ENCODE data around the gene C1QTNF9. TPM values are rescaled to one million over a fixed set of nuclear protein-coding genes. Genes with fewer than 3 reads are reported as not detected.
"Not testable (repeated sequence)": the region's sequence is repeated elsewhere in the genome, so short reads cannot be mapped to it uniquely, and the experiment has no call there.

C1QTNF9 gene
- total RNA-seq, 1 donor from 2014 or later, result not detected

GRCh38 chr13:24339937-24340607 is 30.7 kb downstream of the C1QTNF9 start:
- POLR2A ChIA-PET, result no interaction called here
- H3K4me1 Mint-ChIP-seq, result no peaks in the 10 kb centered on the region
- no peak for ATAC-seq (ENCODE audit: low read depth)

GRCh38 chr13:24340608-24340955 is 31.2 kb downstream of the C1QTNF9 start:
- POLR2A ChIA-PET, result no interaction called here
- H3K36me3 Mint-ChIP-seq (ENCODE audit: low read depth), result no peaks in the 10 kb centered on the region
- H3K27me3 Mint-ChIP-seq, result peaks cover 10% of the 10 kb centered on the region
- TF ChIP-seq CTCF (IDR thresholded peaks at IDR 0.05), result no peak
- ATAC-seq (ENCODE audit: low read depth) (no peak), DNase-seq (no peak)
- no peaks in the 10 kb centered on the region for H3K9me3 Mint-ChIP-seq
- intact Hi-C loops (cut with micrococcal nuclease), result no loop called here
- H3K4me1 Mint-ChIP-seq, result no peaks in the 10 kb centered on the region
- H3K4me3 Mint-ChIP-seq, result no peak overlapping the region
- CTCF ChIA-PET, result no interaction called here
- H3K27ac Mint-ChIP-seq, result no peak overlapping the region

More at GRCh38 chr13:24339937-24340607, 30.7 kb downstream of the C1QTNF9 start:
- CTCF ChIA-PET, result no interaction called here
- DNase-seq, result no peak
- Mint-ChIP-seq H3K27ac (no peak overlapping the region), H3K27me3 (peaks cover 10% of the 10 kb centered on the region), H3K9me3 (no peaks in the 10 kb centered on the region), H3K36me3 (ENCODE audit: low read depth) (no peaks in the 10 kb centered on the region), H3K4me3 (no peak overlapping the region)
- no peak for TF ChIP-seq CTCF (IDR thresholded peaks at IDR 0.05)
- intact Hi-C loops (cut with micrococcal nuclease), result no loop called here

- Mint-ChIP-seq H3K36me3 (ENCODE audit: low read depth) (no peaks in the 10 kb centered on the region), H3K27ac (no peak overlapping the region), H3K9me3 (no peaks in the 10 kb centered on the region), H3K27me3 (peaks cover 10% of the 10 kb centered on the region), H3K4me3 (no peak overlapping the region), H3K4me1 (no peaks in the 10 kb centered on the region)
- DNase-seq (no peak), ATAC-seq (ENCODE audit: low read depth) (no peak)
- no peak for TF ChIP-seq CTCF (IDR thresholded peaks at IDR 0.05)
- intact Hi-C loops (cut with micrococcal nuclease), result no loop called here
- ChIA-PET POLR2A (no interaction called here), CTCF (no interaction called here)
These were observed 32.1 kb downstream of the C1QTNF9 start for GRCh38 chr13:24341439-24341838.

GRCh38 chr13:24348385-24348784 is 39.0 kb downstream of the C1QTNF9 start:
- intact Hi-C loops (cut with micrococcal nuclease), result no loop called here
- Mint-ChIP-seq H3K36me3 (ENCODE audit: low read depth) (no peaks in the 10 kb centered on the region), H3K4me3 (no peak overlapping the region), H3K27ac (no peak overlapping the region), H3K9me3 (no peaks in the 10 kb centered on the region), H3K27me3 (no peaks in the 10 kb centered on the region), H3K4me1 (no peaks in the 10 kb centered on the region)
- ChIA-PET CTCF (no interaction called here), POLR2A (no interaction called here)
- ATAC-seq (ENCODE audit: low read depth) (no peak), DNase-seq (no peak)
- TF ChIP-seq CTCF (IDR thresholded peaks at IDR 0.05), result no peak

- Mint-ChIP-seq H3K27ac (no peak overlapping the region), H3K4me3 (no peak overlapping the region), H3K27me3 (no peaks in the 10 kb centered on the region), H3K36me3 (ENCODE audit: low read depth) (no peaks in the 10 kb centered on the region), H3K9me3 (no peaks in the 10 kb centered on the region), H3K4me1 (no peaks in the 10 kb centered on the region)
- DNase-seq (no peak), ATAC-seq (ENCODE audit: low read depth) (no peak)
- intact Hi-C loops (cut with micrococcal nuclease), result no loop called here
- ChIA-PET CTCF (no interaction called here), POLR2A (no interaction called here)
- no peak for TF ChIP-seq CTCF (IDR thresholded peaks at IDR 0.05)
These were observed 39.6 kb downstream of the C1QTNF9 start for GRCh38 chr13:24348797-24349515.

GRCh38 chr13:24349778-24350664 is 40.6 kb downstream of the C1QTNF9 start:
- H3K9me3 Mint-ChIP-seq; H3K4me1 Mint-ChIP-seq; H3K27me3 Mint-ChIP-seq; POLR2A ChIA-PET; ATAC-seq (ENCODE audit: low read depth); H3K36me3 Mint-ChIP-seq (ENCODE audit: low read depth); intact Hi-C loops (cut with micrococcal nuclease); H3K27ac Mint-ChIP-seq; H3K4me3 Mint-ChIP-seq; CTCF ChIA-PET; DNase-seq: not testable (repeated sequence)
